ENCODE results near the gene OR10V1. TPM values are rescaled to one million over a fixed set of nuclear protein-coding genes. Genes with fewer than 3 reads are reported as not detected.

OR10V1 gene
- total and polyA plus RNA-seq, 9 of the 15 experiments (the other 6 are each of a cell fraction or from before 2014, with no cell fraction given) = not detected

- TF ChIP-seq, protein P1, sequence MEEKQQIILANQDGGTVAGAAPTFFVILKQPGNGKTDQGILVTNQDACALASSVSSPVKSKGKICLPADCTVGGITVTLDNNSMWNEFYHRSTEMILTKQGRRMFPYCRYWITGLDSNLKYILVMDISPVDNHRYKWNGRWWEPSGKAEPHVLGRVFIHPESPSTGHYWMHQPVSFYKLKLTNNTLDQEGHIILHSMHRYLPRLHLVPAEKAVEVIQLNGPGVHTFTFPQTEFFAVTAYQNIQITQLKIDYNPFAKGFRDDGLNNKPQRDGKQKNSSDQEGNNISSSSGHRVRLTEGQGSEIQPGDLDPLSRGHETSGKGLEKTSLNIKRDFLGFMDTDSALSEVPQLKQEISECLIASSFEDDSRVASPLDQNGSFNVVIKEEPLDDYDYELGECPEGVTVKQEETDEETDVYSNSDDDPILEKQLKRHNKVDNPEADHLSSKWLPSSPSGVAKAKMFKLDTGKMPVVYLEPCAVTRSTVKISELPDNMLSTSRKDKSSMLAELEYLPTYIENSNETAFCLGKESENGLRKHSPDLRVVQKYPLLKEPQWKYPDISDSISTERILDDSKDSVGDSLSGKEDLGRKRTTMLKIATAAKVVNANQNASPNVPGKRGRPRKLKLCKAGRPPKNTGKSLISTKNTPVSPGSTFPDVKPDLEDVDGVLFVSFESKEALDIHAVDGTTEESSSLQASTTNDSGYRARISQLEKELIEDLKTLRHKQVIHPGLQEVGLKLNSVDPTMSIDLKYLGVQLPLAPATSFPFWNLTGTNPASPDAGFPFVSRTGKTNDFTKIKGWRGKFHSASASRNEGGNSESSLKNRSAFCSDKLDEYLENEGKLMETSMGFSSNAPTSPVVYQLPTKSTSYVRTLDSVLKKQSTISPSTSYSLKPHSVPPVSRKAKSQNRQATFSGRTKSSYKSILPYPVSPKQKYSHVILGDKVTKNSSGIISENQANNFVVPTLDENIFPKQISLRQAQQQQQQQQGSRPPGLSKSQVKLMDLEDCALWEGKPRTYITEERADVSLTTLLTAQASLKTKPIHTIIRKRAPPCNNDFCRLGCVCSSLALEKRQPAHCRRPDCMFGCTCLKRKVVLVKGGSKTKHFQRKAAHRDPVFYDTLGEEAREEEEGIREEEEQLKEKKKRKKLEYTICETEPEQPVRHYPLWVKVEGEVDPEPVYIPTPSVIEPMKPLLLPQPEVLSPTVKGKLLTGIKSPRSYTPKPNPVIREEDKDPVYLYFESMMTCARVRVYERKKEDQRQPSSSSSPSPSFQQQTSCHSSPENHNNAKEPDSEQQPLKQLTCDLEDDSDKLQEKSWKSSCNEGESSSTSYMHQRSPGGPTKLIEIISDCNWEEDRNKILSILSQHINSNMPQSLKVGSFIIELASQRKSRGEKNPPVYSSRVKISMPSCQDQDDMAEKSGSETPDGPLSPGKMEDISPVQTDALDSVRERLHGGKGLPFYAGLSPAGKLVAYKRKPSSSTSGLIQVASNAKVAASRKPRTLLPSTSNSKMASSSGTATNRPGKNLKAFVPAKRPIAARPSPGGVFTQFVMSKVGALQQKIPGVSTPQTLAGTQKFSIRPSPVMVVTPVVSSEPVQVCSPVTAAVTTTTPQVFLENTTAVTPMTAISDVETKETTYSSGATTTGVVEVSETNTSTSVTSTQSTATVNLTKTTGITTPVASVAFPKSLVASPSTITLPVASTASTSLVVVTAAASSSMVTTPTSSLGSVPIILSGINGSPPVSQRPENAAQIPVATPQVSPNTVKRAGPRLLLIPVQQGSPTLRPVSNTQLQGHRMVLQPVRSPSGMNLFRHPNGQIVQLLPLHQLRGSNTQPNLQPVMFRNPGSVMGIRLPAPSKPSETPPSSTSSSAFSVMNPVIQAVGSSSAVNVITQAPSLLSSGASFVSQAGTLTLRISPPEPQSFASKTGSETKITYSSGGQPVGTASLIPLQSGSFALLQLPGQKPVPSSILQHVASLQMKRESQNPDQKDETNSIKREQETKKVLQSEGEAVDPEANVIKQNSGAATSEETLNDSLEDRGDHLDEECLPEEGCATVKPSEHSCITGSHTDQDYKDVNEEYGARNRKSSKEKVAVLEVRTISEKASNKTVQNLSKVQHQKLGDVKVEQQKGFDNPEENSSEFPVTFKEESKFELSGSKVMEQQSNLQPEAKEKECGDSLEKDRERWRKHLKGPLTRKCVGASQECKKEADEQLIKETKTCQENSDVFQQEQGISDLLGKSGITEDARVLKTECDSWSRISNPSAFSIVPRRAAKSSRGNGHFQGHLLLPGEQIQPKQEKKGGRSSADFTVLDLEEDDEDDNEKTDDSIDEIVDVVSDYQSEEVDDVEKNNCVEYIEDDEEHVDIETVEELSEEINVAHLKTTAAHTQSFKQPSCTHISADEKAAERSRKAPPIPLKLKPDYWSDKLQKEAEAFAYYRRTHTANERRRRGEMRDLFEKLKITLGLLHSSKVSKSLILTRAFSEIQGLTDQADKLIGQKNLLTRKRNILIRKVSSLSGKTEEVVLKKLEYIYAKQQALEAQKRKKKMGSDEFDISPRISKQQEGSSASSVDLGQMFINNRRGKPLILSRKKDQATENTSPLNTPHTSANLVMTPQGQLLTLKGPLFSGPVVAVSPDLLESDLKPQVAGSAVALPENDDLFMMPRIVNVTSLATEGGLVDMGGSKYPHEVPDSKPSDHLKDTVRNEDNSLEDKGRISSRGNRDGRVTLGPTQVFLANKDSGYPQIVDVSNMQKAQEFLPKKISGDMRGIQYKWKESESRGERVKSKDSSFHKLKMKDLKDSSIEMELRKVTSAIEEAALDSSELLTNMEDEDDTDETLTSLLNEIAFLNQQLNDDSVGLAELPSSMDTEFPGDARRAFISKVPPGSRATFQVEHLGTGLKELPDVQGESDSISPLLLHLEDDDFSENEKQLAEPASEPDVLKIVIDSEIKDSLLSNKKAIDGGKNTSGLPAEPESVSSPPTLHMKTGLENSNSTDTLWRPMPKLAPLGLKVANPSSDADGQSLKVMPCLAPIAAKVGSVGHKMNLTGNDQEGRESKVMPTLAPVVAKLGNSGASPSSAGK (IDR thresholded peaks at IDR 0.05) = peak; percentile 96
- TF ChIP-seq, protein P2, sequence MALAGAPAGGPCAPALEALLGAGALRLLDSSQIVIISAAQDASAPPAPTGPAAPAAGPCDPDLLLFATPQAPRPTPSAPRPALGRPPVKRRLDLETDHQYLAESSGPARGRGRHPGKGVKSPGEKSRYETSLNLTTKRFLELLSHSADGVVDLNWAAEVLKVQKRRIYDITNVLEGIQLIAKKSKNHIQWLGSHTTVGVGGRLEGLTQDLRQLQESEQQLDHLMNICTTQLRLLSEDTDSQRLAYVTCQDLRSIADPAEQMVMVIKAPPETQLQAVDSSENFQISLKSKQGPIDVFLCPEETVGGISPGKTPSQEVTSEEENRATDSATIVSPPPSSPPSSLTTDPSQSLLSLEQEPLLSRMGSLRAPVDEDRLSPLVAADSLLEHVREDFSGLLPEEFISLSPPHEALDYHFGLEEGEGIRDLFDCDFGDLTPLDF (CRISPR knock-in tag; IDR thresholded peaks at IDR 0.05) = 0 out of 2 replicates have a peak, but pooled peaks have one; percentile 6
- 0 out of 2 replicates have a peak, but pooled peaks have one; percentile 55 for TF ChIP-seq RERE (CRISPR knock-in tag; IDR thresholded peaks at IDR 0.05; ENCODE audit: borderline replicate concordance)
- TF ChIP-seq, protein P3, sequence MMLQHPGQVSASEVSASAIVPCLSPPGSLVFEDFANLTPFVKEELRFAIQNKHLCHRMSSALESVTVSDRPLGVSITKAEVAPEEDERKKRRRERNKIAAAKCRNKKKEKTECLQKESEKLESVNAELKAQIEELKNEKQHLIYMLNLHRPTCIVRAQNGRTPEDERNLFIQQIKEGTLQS (IDR thresholded peaks at IDR 0.05) = no peak
- TF ChIP-seq, protein P3 (CRISPR knock-in tag; conservative IDR thresholded peaks at IDR 0.05) = peak; percentile 31; the same call in 1 of the 2 replicates
- TF ChIP-seq ETV1 (tag; conservative IDR thresholded peaks at IDR 0.05; ENCODE audit: low read depth) = 0 out of 2 replicates have a peak, but pooled peaks have one; percentile 1
- no peak for TF ChIP-seq SETDB1 (IDR thresholded peaks at IDR 0.05; ENCODE audit: low read length)
Measured at GRCh38 chr11:59669611-59670009, 44.0 kb downstream of the OR10V1 start (continued).
